ENCODE measurements around the gene SYNGR2. TPM values are rescaled to one million over a fixed set of nuclear protein-coding genes. Genes with fewer than 3 reads are reported as not detected.

SYNGR2 gene
- total and polyA plus RNA-seq, 2 experiments from 2014 or later = 46.9 to 61.6 TPM

DNA sequence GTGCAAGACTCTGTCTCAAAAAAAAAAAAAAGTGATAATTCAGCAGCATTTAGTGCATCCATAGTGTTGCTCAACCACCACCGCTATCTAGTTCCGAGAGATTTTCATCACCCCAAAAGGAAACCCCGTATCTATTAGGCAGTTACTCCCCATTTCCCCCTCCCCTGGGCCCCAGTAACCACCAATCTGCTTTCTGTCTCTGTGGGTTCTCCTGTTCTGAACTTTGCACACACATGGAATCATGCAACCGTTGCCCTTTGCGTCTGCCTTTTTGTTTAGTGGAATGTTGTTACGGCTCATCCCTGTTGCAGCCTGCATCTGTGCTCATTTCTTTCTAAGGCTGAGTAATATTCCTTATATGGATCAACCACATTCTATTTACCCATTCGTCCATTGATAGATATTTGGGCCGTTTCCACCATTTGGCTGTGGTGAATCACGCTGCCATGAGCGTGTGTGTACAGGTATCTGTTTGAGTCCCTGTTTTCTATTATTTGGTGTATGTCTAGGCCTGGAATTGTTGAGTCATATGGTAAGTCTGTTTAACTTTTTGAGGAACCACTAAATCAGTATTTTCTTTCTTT is 8.7 kb upstream of the SYNGR2 start:
- Histone ChIP-seq H3F3A (replicated peaks; ENCODE audit: low read depth) (no peaks in the 10 kb centered on the region), H3K27ac (ENCODE audit: low read depth) (no peak overlapping the region), H3K4me3 (no peak overlapping the region), H3K9me2 (ENCODE audit: insufficient read depth) (no peaks in the 10 kb centered on the region), H3K4me1 (ENCODE audit: insufficient read depth) (no peaks in the 10 kb centered on the region), H2AFZ (no peak overlapping the region), H3K79me2 (replicated peaks; ENCODE audit: insufficient read depth) (no peaks in the 10 kb centered on the region), H3K4me2 (no peak overlapping the region), H3K27me3 (ENCODE audit: insufficient read depth) (no peaks in the 10 kb centered on the region), H3K36me3 (ENCODE audit: insufficient read depth) (no peaks in the 10 kb centered on the region), H4K20me1 (replicated peaks; ENCODE audit: insufficient read depth) (no peaks in the 10 kb centered on the region)
- Mint-ChIP-seq H3K4me1 (no peaks in the 10 kb centered on the region; the same call in 2 of the 3 replicates), H3K27me3 (ENCODE audit: insufficient read depth, low read depth, poor library complexity) (peaks cover 9% of the 10 kb centered on the region), H3K9me3 (no peaks in the 10 kb centered on the region), H3K4me3 (no peak overlapping the region), H3K27ac (no peak overlapping the region), H3K36me3 (ENCODE audit: low read depth) (no peaks in the 10 kb centered on the region)
- no peak for TF ChIP-seq ZNF114 (CRISPR knock-in tag; IDR thresholded peaks at IDR 0.05)
- no peak for TF ChIP-seq ZNF331 (CRISPR knock-in tag; IDR thresholded peaks at IDR 0.05; ENCODE audit: low read depth)
- TF ChIP-seq, protein P1, sequence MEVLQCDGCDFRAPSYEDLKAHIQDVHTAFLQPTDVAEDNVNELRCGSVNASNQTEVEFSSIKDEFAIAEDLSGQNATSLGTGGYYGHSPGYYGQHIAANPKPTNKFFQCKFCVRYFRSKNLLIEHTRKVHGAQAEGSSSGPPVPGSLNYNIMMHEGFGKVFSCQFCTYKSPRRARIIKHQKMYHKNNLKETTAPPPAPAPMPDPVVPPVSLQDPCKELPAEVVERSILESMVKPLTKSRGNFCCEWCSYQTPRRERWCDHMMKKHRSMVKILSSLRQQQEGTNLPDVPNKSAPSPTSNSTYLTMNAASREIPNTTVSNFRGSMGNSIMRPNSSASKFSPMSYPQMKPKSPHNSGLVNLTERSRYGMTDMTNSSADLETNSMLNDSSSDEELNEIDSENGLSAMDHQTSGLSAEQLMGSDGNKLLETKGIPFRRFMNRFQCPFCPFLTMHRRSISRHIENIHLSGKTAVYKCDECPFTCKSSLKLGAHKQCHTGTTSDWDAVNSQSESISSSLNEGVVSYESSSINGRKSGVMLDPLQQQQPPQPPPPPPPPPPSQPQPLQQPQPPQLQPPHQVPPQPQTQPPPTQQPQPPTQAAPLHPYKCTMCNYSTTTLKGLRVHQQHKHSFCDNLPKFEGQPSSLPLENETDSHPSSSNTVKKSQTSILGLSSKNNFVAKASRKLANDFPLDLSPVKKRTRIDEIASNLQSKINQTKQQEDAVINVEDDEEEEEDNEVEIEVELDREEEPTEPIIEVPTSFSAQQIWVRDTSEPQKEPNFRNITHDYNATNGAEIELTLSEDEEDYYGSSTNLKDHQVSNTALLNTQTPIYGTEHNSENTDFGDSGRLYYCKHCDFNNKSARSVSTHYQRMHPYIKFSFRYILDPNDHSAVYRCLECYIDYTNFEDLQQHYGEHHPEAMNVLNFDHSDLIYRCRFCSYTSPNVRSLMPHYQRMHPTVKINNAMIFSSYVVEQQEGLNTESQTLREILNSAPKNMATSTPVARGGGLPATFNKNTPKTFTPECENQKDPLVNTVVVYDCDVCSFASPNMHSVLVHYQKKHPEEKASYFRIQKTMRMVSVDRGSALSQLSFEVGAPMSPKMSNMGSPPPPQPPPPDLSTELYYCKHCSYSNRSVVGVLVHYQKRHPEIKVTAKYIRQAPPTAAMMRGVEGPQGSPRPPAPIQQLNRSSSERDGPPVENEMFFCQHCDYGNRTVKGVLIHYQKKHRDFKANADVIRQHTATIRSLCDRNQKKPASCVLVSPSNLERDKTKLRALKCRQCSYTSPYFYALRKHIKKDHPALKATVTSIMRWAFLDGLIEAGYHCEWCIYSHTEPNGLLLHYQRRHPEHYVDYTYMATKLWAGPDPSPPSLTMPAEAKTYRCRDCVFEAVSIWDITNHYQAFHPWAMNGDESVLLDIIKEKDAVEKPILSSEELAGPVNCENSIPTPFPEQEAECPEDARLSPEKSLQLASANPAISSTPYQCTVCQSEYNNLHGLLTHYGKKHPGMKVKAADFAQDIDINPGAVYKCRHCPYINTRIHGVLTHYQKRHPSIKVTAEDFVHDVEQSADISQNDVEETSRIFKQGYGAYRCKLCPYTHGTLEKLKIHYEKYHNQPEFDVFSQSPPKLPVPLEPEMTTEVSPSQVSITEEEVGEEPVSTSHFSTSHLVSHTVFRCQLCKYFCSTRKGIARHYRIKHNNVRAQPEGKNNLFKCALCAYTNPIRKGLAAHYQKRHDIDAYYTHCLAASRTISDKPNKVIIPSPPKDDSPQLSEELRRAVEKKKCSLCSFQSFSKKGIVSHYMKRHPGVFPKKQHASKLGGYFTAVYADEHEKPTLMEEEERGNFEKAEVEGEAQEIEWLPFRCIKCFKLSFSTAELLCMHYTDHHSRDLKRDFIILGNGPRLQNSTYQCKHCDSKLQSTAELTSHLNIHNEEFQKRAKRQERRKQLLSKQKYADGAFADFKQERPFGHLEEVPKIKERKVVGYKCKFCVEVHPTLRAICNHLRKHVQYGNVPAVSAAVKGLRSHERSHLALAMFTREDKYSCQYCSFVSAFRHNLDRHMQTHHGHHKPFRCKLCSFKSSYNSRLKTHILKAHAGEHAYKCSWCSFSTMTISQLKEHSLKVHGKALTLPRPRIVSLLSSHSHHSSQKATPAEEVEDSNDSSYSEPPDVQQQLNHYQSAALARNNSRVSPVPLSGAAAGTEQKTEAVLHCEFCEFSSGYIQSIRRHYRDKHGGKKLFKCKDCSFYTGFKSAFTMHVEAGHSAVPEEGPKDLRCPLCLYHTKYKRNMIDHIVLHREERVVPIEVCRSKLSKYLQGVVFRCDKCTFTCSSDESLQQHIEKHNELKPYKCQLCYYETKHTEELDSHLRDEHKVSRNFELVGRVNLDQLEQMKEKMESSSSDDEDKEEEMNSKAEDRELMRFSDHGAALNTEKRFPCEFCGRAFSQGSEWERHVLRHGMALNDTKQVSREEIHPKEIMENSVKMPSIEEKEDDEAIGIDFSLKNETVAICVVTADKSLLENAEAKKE (CRISPR knock-in tag; IDR thresholded peaks at IDR 0.05) = no peak
- TF ChIP-seq EZH2 (IDR thresholded peaks at IDR 0.05; ENCODE audit: low read depth, unreplicated experiment) = no peak
- TF ChIP-seq, protein P2, sequence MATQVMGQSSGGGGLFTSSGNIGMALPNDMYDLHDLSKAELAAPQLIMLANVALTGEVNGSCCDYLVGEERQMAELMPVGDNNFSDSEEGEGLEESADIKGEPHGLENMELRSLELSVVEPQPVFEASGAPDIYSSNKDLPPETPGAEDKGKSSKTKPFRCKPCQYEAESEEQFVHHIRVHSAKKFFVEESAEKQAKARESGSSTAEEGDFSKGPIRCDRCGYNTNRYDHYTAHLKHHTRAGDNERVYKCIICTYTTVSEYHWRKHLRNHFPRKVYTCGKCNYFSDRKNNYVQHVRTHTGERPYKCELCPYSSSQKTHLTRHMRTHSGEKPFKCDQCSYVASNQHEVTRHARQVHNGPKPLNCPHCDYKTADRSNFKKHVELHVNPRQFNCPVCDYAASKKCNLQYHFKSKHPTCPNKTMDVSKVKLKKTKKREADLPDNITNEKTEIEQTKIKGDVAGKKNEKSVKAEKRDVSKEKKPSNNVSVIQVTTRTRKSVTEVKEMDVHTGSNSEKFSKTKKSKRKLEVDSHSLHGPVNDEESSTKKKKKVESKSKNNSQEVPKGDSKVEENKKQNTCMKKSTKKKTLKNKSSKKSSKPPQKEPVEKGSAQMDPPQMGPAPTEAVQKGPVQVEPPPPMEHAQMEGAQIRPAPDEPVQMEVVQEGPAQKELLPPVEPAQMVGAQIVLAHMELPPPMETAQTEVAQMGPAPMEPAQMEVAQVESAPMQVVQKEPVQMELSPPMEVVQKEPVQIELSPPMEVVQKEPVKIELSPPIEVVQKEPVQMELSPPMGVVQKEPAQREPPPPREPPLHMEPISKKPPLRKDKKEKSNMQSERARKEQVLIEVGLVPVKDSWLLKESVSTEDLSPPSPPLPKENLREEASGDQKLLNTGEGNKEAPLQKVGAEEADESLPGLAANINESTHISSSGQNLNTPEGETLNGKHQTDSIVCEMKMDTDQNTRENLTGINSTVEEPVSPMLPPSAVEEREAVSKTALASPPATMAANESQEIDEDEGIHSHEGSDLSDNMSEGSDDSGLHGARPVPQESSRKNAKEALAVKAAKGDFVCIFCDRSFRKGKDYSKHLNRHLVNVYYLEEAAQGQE (IDR thresholded peaks at IDR 0.05; ENCODE audit: unreplicated experiment) = no peak
- TF ChIP-seq EZH2phosphoT487 (IDR thresholded peaks at IDR 0.05; ENCODE audit: unreplicated experiment) = no peak
- no peak for TF ChIP-seq NANOG (IDR thresholded peaks at IDR 0.05; ENCODE audit: borderline replicate concordance)
- TF ChIP-seq, protein P3, sequence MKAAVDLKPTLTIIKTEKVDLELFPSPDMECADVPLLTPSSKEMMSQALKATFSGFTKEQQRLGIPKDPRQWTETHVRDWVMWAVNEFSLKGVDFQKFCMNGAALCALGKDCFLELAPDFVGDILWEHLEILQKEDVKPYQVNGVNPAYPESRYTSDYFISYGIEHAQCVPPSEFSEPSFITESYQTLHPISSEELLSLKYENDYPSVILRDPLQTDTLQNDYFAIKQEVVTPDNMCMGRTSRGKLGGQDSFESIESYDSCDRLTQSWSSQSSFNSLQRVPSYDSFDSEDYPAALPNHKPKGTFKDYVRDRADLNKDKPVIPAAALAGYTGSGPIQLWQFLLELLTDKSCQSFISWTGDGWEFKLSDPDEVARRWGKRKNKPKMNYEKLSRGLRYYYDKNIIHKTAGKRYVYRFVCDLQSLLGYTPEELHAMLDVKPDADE (IDR thresholded peaks at IDR 0.05) = no peak
- TF ChIP-seq CREB1 (CRISPR knock-in tag; IDR thresholded peaks at IDR 0.05; ENCODE audit: low read depth) = no peak
- TF ChIP-seq, protein P4, sequence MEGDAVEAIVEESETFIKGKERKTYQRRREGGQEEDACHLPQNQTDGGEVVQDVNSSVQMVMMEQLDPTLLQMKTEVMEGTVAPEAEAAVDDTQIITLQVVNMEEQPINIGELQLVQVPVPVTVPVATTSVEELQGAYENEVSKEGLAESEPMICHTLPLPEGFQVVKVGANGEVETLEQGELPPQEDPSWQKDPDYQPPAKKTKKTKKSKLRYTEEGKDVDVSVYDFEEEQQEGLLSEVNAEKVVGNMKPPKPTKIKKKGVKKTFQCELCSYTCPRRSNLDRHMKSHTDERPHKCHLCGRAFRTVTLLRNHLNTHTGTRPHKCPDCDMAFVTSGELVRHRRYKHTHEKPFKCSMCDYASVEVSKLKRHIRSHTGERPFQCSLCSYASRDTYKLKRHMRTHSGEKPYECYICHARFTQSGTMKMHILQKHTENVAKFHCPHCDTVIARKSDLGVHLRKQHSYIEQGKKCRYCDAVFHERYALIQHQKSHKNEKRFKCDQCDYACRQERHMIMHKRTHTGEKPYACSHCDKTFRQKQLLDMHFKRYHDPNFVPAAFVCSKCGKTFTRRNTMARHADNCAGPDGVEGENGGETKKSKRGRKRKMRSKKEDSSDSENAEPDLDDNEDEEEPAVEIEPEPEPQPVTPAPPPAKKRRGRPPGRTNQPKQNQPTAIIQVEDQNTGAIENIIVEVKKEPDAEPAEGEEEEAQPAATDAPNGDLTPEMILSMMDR (conservative IDR thresholded peaks at IDR 0.05; ENCODE audit: low read depth in 2 of 2) = no peak
- TF ChIP-seq JUNB (IDR thresholded peaks at IDR 0.05; ENCODE audit: unreplicated experiment) = no peak
- TF ChIP-seq STAT1 (IDR thresholded peaks at IDR 0.05; ENCODE audit: unreplicated experiment) = no peak
- no peak for TF ChIP-seq POLR2AphosphoS5 (IDR thresholded peaks at IDR 0.05; ENCODE audit: low read depth)
- ATAC-seq (no peak), DNase-seq (ENCODE audit: low spot score) (no peak)
